ENCODE measurements around the gene SKAP2. TPM values are rescaled to one million over a fixed set of nuclear protein-coding genes. Genes with fewer than 3 reads are reported as not detected.

SKAP2 gene
- total and polyA plus RNA-seq, 2 of the 13 experiments (the other 11 are each of a cell fraction or from before 2014, with no cell fraction given) = 3.6 to 12.9 TPM

- no peaks in the 10 kb centered on the region for H3K4me1 ChIP-seq (ENCODE audit: insufficient read depth, low read length)
- H4K20me1 ChIP-seq (ENCODE audit: insufficient read depth, low read length) = no peaks in the 10 kb centered on the region
- ChIA-PET CTCF (ENCODE audit: low intra/inter-chr PET ratio, low total read pairs) (no interaction called here), POLR2A (no interaction called here)
- no peak overlapping the region for H3K4me3 ChIP-seq (replicated peaks in 1 of 3; ENCODE audit: insufficient read depth in 1 of 3, low read depth in 2 of 3, low read length in 3 of 3)
- in situ Hi-C loops (cut with HindIII; ENCODE audit: extremely low pct_ligation_motif_present, low pct_unique_long_range_greater_than_20kb) (no loop called here), intact Hi-C loops (cut with micrococcal nuclease; ENCODE audit: unreplicated experiment) (no loop called here)
- no peaks in the 10 kb centered on the region for H3K79me2 ChIP-seq (ENCODE audit: insufficient read depth, low read length)
- H3K36me3 ChIP-seq (replicated peaks in 1 of 2; ENCODE audit: control insufficient read depth in 1 of 2, insufficient read depth in 2 of 2, low read length in 2 of 2) = no peaks in the 10 kb centered on the region
- H3K9ac ChIP-seq (ENCODE audit: insufficient read depth, low read depth, low read length) = no peak overlapping the region
- TF ChIP-seq CHD2 (IDR thresholded peaks at IDR 0.05; ENCODE audit: low read depth, low read length) (peak; percentile 59; the same call in 1 of the 2 replicates), PCBP1 (IDR thresholded peaks at IDR 0.05; ENCODE audit: borderline replicate concordance, low read depth, low read length) (no peak)
- no peak for FAIRE-seq
- H3K4me2 ChIP-seq (ENCODE audit: low read depth, low read length) = no peak overlapping the region
- ATAC-seq = no peak
- DNase-seq (ENCODE audit: low spot score) = no peak
- no peaks in the 10 kb centered on the region for H3K9me3 ChIP-seq (ENCODE audit: low read length)
- BruUV-seq (replicated peaks) = no TSS peak
- H3K27me3 ChIP-seq (ENCODE audit: control insufficient read depth in 1 of 2, insufficient read depth in 2 of 2, low read length in 2 of 2) = peaks cover 0 to 4% of the 10 kb centered on the region in 2 experiments; a peak in 1 of 5 replicates
- no peak overlapping the region for H3K27ac ChIP-seq (ENCODE audit: extremely low read length, insufficient read depth, low read length)
- H2AFZ ChIP-seq (ENCODE audit: low read length) = no peak overlapping the region
- WGBS (ENCODE audit: low lambda C conversion rate) = 46% methylated on average over 14 of the region's 14 CpGs
Measured at GRCh38 chr7:26638140-26638539, 226.2 kb downstream of the SKAP2 start.

DNA sequence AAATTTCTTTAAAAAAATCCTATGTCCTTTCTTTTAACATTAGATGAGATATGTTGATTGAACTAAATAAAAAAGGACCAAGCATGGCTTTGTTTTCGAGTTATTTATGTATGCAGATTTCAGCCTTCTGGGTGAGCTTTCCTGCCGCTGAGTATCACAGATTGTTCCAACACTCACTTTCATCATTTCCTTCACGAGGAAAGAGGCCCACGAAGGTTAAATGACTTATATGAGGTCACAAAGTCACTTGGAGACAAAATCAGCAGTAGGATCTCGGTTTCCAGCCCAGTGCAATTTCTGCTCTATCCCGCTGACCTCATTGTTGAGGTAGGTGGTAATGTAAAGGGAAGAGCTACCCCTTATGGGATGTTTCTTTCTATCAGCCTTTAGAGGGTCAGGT, 226.8 kb downstream of the SKAP2 start:
- Histone ChIP-seq H2AFZ (ENCODE audit: low read length) (no peak overlapping the region), H3K4me3 (replicated peaks in 1 of 3; ENCODE audit: insufficient read depth in 1 of 3, low read depth in 2 of 3, low read length in 3 of 3) (no peak overlapping the region), H3K27ac (ENCODE audit: extremely low read length, insufficient read depth, low read length) (no peak overlapping the region), H3K27me3 (ENCODE audit: control insufficient read depth in 1 of 2, insufficient read depth in 2 of 2, low read length in 2 of 2) (peaks cover 0 to 4% of the 10 kb centered on the region in 2 experiments; a peak in 1 of 5 replicates), H3K9ac (ENCODE audit: insufficient read depth, low read depth, low read length) (no peak overlapping the region), H4K20me1 (ENCODE audit: insufficient read depth, low read length) (no peaks in the 10 kb centered on the region), H3K9me3 (ENCODE audit: low read length) (no peaks in the 10 kb centered on the region), H3K4me1 (ENCODE audit: insufficient read depth, low read length) (no peaks in the 10 kb centered on the region), H3K4me2 (ENCODE audit: low read depth, low read length) (no peak overlapping the region), H3K79me2 (ENCODE audit: insufficient read depth, low read length) (no peaks in the 10 kb centered on the region), H3K36me3 (replicated peaks in 1 of 2; ENCODE audit: control insufficient read depth in 1 of 2, insufficient read depth in 2 of 2, low read length in 2 of 2) (no peaks in the 10 kb centered on the region)
- WGBS (ENCODE audit: low lambda C conversion rate) = 38% methylated on average over 6 of the region's 6 CpGs
- no TSS peak for BruUV-seq (replicated peaks)
- FAIRE-seq = no peak
- ChIA-PET CTCF (ENCODE audit: low intra/inter-chr PET ratio, low total read pairs) (no interaction called here), POLR2A (no interaction called here)
- intact Hi-C loops (cut with micrococcal nuclease; ENCODE audit: unreplicated experiment) = no loop called here
- in situ Hi-C loops (cut with HindIII; ENCODE audit: extremely low pct_ligation_motif_present, low pct_unique_long_range_greater_than_20kb) = no loop called here
- TF ChIP-seq, protein P1, sequence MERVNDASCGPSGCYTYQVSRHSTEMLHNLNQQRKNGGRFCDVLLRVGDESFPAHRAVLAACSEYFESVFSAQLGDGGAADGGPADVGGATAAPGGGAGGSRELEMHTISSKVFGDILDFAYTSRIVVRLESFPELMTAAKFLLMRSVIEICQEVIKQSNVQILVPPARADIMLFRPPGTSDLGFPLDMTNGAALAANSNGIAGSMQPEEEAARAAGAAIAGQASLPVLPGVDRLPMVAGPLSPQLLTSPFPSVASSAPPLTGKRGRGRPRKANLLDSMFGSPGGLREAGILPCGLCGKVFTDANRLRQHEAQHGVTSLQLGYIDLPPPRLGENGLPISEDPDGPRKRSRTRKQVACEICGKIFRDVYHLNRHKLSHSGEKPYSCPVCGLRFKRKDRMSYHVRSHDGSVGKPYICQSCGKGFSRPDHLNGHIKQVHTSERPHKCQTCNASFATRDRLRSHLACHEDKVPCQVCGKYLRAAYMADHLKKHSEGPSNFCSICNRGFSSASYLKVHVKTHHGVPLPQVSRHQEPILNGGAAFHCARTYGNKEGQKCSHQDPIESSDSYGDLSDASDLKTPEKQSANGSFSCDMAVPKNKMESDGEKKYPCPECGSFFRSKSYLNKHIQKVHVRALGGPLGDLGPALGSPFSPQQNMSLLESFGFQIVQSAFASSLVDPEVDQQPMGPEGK (CRISPR knock-in tag; IDR thresholded peaks at IDR 0.05) = no peak
- no peak for ATAC-seq
- DNase-seq (ENCODE audit: low spot score) = no peak
